HG03457 (cell line): ENCODE data around the gene HIVEP1.
A peak's percentile ranks its signal among the peaks of the same experiment; 100 is the strongest.
"Not testable (repeated sequence)": the region's sequence is repeated elsewhere in the genome, so short reads cannot be mapped to it uniquely, and the experiment has no call there.

ENCODE experiments used
- ATAC-seq: cut with Tn5 transposase; IDR thresholded peaks from one replicate; pipeline ENCODE4 v1.9.1; 2021; ENCODE audit warnings: moderate number of reproducible peaks; ENCODE audit not compliant: unreplicated experiment

HIVEP1 gene

DNA sequence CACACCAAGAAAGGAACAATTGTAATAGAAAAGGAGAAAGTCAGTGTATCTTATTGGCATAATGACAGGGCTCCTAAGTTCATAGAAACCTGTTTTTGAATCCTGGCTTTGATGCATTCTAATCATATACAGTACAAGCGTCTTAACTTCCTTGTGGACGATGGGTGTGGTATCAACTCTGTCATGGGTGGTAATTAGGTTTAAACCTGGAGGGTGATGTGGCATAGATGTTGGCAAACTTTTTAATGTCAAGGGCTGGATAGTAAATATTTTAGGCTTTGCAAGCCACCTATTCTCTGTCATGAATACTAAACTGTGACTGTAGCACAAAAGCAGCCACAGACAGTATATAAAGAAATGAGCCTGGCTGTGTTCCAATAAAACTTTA is 139.3 kb downstream of the HIVEP1 start:
- no peak for ATAC-seq

DNA sequence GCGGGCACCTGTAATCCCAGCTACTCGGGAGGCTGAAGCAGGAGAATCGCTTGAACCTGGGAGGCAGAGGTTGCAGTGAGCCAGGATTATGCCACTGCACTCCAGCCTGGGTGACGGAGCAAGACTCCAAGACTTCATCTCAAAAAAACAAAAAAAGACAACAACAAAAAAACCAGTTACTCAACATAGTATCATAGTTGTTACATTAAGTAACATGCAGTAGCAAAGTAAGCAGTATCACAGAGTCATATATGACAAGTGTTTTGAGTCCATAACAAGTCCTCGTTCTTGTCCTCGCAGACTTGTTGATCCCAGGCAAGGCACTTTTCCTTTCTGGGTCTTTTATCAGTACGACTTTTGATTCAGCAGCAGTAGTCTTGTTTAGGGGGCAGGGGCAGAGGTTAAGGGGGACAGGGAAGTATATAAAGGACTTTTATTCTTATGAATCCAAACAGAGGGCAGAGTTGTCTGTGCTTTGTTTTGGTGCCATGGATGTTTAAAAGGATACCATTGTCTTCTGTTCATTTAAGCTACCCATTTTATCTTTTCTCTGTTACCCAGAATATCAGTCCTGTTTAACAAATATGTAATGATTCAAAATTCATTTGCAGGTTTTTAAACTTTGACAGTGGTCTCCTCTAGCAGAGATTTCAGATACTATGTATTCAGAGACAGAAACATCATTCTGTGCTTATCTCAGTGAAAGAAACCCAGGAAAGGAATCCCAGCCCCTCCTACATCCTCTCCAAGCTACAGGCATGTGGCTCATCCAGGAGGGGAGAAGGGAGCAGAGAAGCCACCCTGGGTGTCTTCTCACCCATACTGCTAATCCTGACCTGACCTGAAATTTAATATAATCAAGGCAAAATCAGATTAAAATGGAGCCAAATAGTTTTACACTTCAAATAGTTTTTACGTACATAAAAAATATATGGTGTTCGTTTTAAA is 140.2 kb downstream of the HIVEP1 start:
- no peak for ATAC-seq

- ATAC-seq = not testable (repeated sequence)
Observed at GRCh38 chr6:12155769-12156168, 143.7 kb downstream of the HIVEP1 start.

DNA sequence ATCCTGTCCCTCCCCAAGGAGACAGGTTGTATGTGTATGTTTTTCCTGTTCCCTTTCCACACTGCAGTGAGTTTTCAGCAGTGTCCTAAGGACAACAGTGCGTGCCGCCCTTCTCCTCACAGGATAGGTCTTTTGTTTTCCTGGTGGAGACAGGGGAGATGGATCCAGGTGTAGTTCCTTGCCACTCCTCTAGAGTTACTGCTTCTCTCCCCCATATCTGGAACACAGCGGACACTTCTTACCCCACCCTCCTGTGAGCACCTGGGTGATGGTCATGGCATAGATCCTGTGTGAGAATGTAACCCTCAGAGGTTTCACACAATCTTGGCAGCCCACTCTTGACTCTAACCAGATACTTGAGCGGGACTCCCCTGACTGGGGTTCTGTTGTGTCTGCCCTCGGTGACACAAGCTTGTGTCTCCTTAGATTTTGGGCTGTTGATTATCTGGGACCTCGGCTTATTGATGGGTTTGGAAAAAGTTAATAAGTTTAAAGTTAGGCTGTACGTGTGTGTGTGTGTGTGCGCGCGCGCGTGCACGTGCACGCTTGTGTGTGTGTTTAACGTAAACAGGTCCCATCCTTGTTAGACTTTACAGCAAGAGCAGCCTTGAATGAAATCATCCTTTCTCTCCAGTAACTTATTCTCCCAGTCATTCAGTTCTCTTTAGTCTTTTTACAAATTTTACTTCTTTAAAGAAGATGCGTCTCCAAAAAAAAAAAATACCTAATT is 146.7 kb downstream of the HIVEP1 start:
- ATAC-seq = no peak

DNA sequence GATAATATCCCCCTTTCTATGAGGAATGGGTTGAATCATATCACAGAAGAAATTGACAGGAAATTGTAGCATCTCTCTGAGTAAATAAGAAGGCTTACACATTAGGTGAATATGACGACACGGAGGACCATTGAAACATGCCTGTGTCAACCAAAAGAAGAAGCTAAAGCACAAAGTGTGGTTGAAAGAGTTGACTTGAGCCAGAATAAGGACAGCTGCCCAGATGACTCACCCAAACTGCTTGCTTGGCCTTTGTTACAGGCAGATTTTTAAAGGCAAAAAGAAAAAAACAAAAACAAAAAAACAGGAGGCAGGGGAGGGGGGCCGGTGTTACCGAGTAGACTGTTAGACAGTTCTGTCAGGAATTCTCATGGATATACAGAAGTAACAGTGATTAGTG is 148.2 kb downstream of the HIVEP1 start:
- ATAC-seq = no peak

DNA sequence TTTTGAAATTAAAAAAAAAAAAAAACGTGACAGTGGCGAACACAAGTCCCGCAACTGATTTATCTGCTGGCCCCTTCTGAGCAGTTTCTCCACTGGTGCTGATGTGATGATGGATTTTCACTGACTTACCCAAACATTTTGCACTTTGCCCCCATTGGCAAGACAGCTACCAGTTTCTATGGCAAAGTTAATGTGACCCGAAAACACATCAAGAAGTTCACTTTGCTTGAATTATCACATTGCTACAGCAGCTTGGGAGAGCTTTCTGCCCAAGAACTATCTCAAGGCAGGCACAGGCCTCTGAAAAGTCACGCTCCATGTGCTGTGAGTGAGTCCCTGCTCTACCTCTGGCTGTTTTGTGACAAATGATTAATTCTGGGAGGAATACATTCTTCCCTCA is 150.1 kb downstream of the HIVEP1 start:
- ATAC-seq = no peak

DNA sequence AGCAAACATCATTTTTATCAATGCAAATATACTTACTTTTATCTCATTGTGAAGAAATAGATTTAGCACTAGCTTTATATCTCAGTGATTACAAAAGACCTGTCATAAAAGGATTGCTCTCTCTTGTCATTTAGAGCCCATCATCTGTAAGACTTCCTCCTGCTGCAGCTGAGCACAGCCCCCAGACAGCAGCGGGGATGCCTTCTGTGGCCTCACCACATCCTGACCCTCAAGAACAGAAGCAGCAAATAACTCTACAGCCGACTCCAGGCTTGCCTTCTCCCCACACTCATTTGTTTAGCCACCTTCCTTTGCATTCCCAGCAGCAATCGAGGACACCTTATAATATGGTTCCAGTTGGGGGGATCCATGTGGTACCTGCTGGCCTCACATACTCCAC is 151.0 kb downstream of the HIVEP1 start:
- peak; percentile 66 for ATAC-seq

- ATAC-seq = no peak
Observed at GRCh38 chr6:12163744-12164507, 151.8 kb downstream of the HIVEP1 start.

GRCh38 chr6:12164508-12164770 is 152.3 kb downstream of the HIVEP1 start:
- ATAC-seq = no peak

- ATAC-seq = no peak
Observed at GRCh38 chr6:12165297-12165696, 153.2 kb downstream of the HIVEP1 start.

DNA sequence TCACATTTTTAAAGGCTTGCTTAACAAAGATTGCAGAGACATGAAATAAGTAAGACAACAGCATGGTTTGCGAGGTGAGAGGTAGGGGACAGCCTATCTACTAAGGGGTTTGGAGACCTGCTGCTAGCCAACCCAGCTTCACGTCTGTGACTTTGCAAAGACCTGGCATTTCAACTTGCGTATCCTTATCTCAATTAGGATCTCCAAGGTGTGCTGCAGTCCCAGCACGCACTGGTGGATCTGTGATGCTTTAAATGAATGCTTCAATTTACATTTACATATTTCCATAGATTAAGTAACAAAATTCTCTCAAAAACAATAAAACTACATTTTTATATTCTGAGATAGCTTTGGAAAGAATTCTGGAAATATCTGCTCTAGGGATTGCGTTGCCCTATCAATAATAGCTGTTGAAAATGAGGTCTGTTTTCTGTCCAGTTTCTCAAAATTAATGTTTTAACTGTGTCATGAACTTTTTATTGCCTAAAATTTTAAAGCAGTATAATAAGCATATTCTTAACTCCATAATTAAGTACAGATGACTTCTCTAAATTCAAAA is 153.7 kb downstream of the HIVEP1 start:
- ATAC-seq = no peak

DNA sequence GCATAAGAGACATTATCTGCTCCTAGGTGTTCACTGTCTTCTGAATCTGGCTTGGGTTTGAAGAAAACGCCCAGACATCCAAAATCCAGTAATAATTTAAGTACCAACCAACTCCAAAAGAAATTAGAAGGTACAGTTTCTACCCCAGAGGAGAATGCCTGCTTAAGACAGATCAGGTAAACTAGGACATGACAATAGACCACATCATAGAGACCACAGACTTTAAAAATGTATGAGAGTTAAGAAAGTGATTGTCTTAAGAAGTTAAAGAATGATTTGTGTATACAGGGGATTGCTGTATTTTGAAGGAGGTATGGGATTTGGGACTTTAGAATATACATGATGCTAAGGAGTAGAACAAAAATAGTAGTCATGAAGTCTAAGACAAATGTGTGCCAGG is 157.3 kb downstream of the HIVEP1 start:
- ATAC-seq = no peak

DNA sequence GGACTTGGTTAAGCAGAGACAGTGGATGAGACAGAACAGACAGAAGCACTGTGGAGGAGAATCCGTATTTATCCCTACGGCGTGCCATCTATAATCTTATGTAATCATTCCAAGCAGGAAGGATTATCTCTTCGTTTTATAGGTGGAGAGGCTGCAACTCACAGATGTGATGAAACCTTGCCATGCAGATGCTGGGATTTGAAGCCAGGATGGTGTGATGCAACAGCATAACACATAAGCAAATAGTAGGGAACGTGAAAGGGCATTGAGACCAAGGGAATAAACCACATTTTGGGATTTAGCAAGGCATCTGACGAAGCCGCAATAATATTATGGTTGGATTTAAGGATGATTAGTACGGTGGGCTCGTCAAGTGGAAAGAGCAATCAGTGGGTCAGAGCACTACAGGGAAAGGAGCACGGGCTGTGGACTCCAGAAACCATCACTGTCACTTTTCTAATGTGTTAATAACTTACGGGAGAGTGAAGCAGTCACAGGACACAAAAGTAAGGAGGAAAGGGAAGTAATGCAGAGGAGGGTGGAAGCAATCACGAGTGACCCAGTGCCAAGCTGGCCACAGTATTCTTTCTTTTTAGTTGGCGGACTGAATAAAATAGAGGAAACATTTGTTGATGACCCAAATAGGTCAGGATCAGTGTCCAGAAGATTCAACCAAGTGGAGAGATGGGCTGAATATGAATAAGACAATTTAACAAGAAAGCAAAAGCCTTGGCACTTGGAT is 158.4 kb downstream of the HIVEP1 start:
- ATAC-seq = no peak

- no peak for ATAC-seq
Observed at GRCh38 chr6:12171717-12172116, 159.6 kb downstream of the HIVEP1 start.

DNA sequence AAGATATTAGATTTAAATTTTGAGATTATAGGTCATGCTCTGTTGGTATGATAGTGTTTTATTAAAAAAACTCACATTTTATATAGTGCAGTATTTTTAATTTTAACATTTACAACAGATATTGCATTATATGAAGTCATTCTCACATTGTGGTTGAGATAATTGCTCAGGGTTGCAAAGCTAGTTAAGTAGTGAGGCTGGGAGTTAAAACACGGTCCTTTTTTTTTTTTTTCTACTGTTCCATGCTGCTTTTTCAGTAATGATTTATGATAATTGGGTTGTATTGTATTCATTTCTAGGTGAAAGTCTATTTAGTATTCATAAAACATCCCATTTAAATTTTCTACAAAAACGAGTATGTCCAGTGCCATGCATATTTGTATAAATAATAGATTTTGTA is 160.5 kb downstream of the HIVEP1 start:
- no peak for ATAC-seq

DNA sequence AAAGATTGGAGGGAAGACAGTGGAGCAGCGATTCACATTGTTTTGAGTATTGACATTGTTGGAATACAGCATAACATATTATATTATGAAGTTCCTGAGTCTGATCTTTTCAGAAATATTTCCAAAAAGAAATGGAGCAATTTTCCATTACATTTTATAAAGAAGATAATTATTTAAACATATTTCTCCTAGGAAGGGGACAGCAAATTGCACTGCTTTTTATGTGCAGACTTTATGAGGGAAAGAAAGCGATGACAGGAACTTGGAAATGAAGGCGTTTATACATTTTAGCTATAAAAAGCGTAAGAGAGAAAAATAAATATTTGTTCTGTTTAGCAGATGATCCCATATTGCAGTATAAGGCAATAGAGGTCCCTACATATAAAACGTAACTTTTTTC is 161.1 kb downstream of the HIVEP1 start:
- no peak for ATAC-seq

DNA sequence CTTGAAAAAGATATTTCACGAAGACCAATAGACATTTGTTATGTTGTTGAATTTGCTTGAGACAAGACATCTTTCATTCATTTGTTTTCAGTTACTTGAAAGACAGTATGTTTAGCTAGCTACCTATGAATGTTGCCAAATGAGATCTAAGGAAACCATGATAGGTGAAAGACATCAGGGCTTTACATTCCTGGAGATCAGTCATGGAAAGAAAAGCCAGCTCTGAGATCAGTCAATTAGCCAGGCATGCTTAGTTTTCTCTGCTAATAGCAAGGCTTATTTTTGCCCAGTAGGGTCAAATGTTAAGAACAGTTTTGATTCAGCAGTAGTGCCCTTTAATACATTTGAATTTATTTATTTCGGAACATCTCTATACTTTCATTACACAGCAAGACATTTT is 161.5 kb downstream of the HIVEP1 start:
- no peak for ATAC-seq

DNA sequence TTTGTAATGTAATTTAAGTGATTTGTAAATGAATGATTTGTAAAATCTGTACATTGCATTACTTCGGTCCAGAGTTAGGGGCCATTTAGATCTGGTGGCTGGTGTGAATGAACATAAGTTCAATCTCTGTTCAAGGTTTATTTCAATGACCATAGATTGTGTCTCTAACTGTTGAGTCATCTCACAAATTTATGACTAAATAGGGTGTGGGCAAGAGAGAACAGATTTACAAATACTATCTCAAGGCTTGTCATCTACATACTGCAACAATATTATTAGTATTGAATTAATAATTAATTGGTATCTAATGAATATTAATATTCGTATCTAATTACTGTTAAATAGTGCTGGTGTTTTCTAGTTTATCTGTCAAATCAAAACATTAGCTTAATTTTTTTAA is 162.8 kb downstream of the HIVEP1 start:
- no peak for ATAC-seq

- no peak for ATAC-seq
Observed at GRCh38 chr6:12175626-12176025, 163.5 kb downstream of the HIVEP1 start.

GRCh38 chr6:12176782-12177181 is 164.7 kb downstream of the HIVEP1 start:
- ATAC-seq = not testable (repeated sequence)

- no peak for ATAC-seq
Observed at GRCh38 chr6:12178521-12178920, 166.4 kb downstream of the HIVEP1 start.
